Breast epithelium (tissue), 4 donors: ENCODE measurements around the gene MEOX1. TPM values are rescaled to one million over a fixed set of nuclear protein-coding genes. Genes with fewer than 3 reads are reported as not detected.
"Not testable (repeated sequence)": the region's sequence is repeated elsewhere in the genome, so short reads cannot be mapped to it uniquely, and the experiment has no call there.

Source experiments
- DNase-seq, 2 donors: peaks; one replicate each; pipeline ENCODE4 v3.0.0-alpha.2; 2019; ENCODE audit warnings: low spot score in 2 of 2
- H3K27ac ChIP-seq, 2 donors: fragments of 200-600 bp; sonication (generic) in 1 of 2; one replicate each; pipeline ENCODE4 v1.5.1; 2016 to 2019; ENCODE audit warnings: mild to moderate bottlenecking in 1 of 2
- H3K27me3 ChIP-seq, 2 donors: fragments of 200-600 bp; sonication (generic) in 1 of 2; one replicate each; pipeline versions ENCODE4 v1.5.1 to v1.6.0; 2017 to 2019; ENCODE audit warnings: control low read depth in 1 of 2, mild to moderate bottlenecking in 1 of 2
- H3K36me3 ChIP-seq: fragments of 200-600 bp; one replicate; pipeline ENCODE4 v1.5.1; 2019
- H3K4me1 ChIP-seq, 2 donors: fragments of 200-600 bp; sonication (generic); one replicate each; pipeline ENCODE4 v1.5.1; 2016 to 2019; ENCODE audit warnings: control low read depth in 1 of 2
- H3K4me3 ChIP-seq, 3 donors: fragments of 200-600 bp; sonication (generic); 1 replicate in 2 of 3; 2 replicates in 1 of 3; pipeline ENCODE4 v1.5.1; 2016 to 2019; ENCODE audit warnings: mild to moderate bottlenecking in 3 of 3, moderate library complexity in 2 of 3
- H3K9me3 ChIP-seq, 2 donors: fragments of 200-600 bp; sonication (generic) in 1 of 2; one replicate each; pipeline ENCODE4 v1.5.1; 2016 to 2019; ENCODE audit warnings: control low read depth in 1 of 2
- CTCF ChIP-seq, 3 donors: fragments of 450-650 bp; IDR thresholded peaks; one replicate each; pipeline ENCODE4 v1.5.1; 2016 to 2017; ENCODE audit warnings: antibody characterized with exemption in 3 of 3, mild to moderate bottlenecking in 3 of 3, moderate library complexity in 3 of 3
- POLR2A ChIP-seq: fragments of 450-650 bp; IDR thresholded peaks from one replicate; pipeline ENCODE4 v1.6.1; 2016; ENCODE audit warnings: antibody characterized with exemption, mild to moderate bottlenecking, moderate library complexity
- POLR2AphosphoS5 ChIP-seq, 3 donors: sonication (generic); formaldehyde crosslinking; IDR thresholded peaks; one replicate each; pipeline ENCODE4 v1.6.1; 2017; ENCODE audit warnings: antibody characterized with exemption in 3 of 3
- intact Hi-C: fragments of 100-400 bp; cut with DNase I; formaldehyde crosslinking; loops from one replicate; pipeline ENCODE4 v1.15.1; 2023; ENCODE audit warnings: low total_unique reads
- total RNA-seq, 3 donors: library from RNA; depleted of rRNA; stranded (reverse); fragments of >200 nt; gene quantifications; one replicate each; pipeline ENCODE4 v1.1.0, GENCODE V29; 2016

The MEOX1 gene
- total RNA-seq, 3 donors from 2014 or later, result 2.6 to 11.0 (median 10.5) TPM

GRCh38 chr17:43611230-43611969 lies 50.3 kb downstream of the MEOX1 start:
- no peak overlapping the region for H3K27ac ChIP-seq
- H3K4me1 ChIP-seq, result no peaks in the 10 kb centered on the region
- H3K4me3 ChIP-seq, result no peak overlapping the region
- H3K9me3 ChIP-seq, result no peaks in the 10 kb centered on the region
- no peaks in the 10 kb centered on the region for H3K27me3 ChIP-seq
- no peak for TF ChIP-seq CTCF (IDR thresholded peaks at IDR 0.05)
- no peak for TF ChIP-seq POLR2AphosphoS5 (IDR thresholded peaks at IDR 0.05)
- no peaks in the 10 kb centered on the region for H3K36me3 ChIP-seq
- DNase-seq, result no peak
- intact Hi-C loops, result no loop called here

- Histone ChIP-seq H3K4me1 (no peaks in the 10 kb centered on the region), H3K27me3 (no peaks in the 10 kb centered on the region), H3K9me3 (no peaks in the 10 kb centered on the region), H3K36me3 (no peaks in the 10 kb centered on the region), H3K27ac (no peak overlapping the region), H3K4me3 (no peak overlapping the region)
- no peak for TF ChIP-seq POLR2A
- TF ChIP-seq POLR2AphosphoS5 (IDR thresholded peaks at IDR 0.05), result no peak
- TF ChIP-seq CTCF (IDR thresholded peaks at IDR 0.05), result no peak
- intact Hi-C loops, result no loop called here
- no peak for DNase-seq
Observed at GRCh38 chr17:43609613-43610385, 51.9 kb downstream of the MEOX1 start.

- no peak for DNase-seq
- TF ChIP-seq POLR2A (no peak), POLR2AphosphoS5 (IDR thresholded peaks at IDR 0.05) (no peak), CTCF (IDR thresholded peaks at IDR 0.05) (no peak)
- no peaks in the 10 kb centered on the region for H3K4me1 ChIP-seq
- H3K4me3 ChIP-seq, result no peak overlapping the region
- no peak overlapping the region for H3K27ac ChIP-seq
- intact Hi-C loops, result no loop called here
- no peaks in the 10 kb centered on the region for H3K36me3 ChIP-seq
- no peaks in the 10 kb centered on the region for H3K27me3 ChIP-seq
- no peaks in the 10 kb centered on the region for H3K9me3 ChIP-seq
Observed at GRCh38 chr17:43608313-43608712, 53.4 kb downstream of the MEOX1 start.

GRCh38 chr17:43604549-43604948 lies 57.2 kb downstream of the MEOX1 start:
- Histone ChIP-seq H3K36me3 (no peaks in the 10 kb centered on the region), H3K4me1 (no peaks in the 10 kb centered on the region), H3K9me3 (no peaks in the 10 kb centered on the region), H3K4me3 (no peak overlapping the region), H3K27ac (no peak overlapping the region), H3K27me3 (no peaks in the 10 kb centered on the region)
- intact Hi-C loops, result no loop called here
- TF ChIP-seq CTCF (IDR thresholded peaks at IDR 0.05), result no peak
- TF ChIP-seq POLR2AphosphoS5 (IDR thresholded peaks at IDR 0.05), result no peak
- no peak for TF ChIP-seq POLR2A
- no peak for DNase-seq

GRCh38 chr17:43603321-43603720 lies 58.4 kb downstream of the MEOX1 start:
- TF ChIP-seq POLR2AphosphoS5 (IDR thresholded peaks at IDR 0.05) (no peak), CTCF (IDR thresholded peaks at IDR 0.05) (no peak), POLR2A (no peak)
- no peaks in the 10 kb centered on the region for H3K36me3 ChIP-seq
- no peaks in the 10 kb centered on the region for H3K27me3 ChIP-seq
- no peak overlapping the region for H3K27ac ChIP-seq
- intact Hi-C loops, result no loop called here
- H3K4me1 ChIP-seq, result no peaks in the 10 kb centered on the region
- H3K4me3 ChIP-seq, result no peak overlapping the region
- DNase-seq, result no peak
- H3K9me3 ChIP-seq, result no peaks in the 10 kb centered on the region

- DNase-seq, H3K9me3 ChIP-seq, H3K27ac ChIP-seq, H3K4me1 ChIP-seq, intact Hi-C loops, H3K36me3 ChIP-seq, H3K27me3 ChIP-seq, H3K4me3 ChIP-seq: not testable (repeated sequence)
Observed at GRCh38 chr17:43602556-43602955, 59.2 kb downstream of the MEOX1 start.
